ENCODE measurements around the gene TLE3.
A peak's percentile ranks its signal among the peaks of the same experiment; 100 is the strongest.
"Not testable (repeated sequence)": the region's sequence is repeated elsewhere in the genome, so short reads cannot be mapped to it uniquely, and the experiment has no call there.

TLE3 gene

GRCh38 chr15:70119911-70120508 is 22.3 kb upstream of the TLE3 start:
- no peaks in the 10 kb centered on the region for H3K36me3 ChIP-seq
- no peak overlapping the region for H3K4me2 ChIP-seq
- no peak for TF ChIP-seq Cebpa-rat (IDR thresholded peaks at IDR 0.05)

GRCh38 chr15:70118599-70118998 is 20.9 kb upstream of the TLE3 start:
- Histone ChIP-seq H3K4me1 (peaks cover 0 to 8% (median 0%) of the 10 kb centered on the region in 10 experiments; a peak in 1 of 20 replicates), H3K27ac (no peak overlapping the region), H4K20me1 (peaks cover 0 to 7% (median 0%) of the 10 kb centered on the region in 11 experiments; a peak in 3 of 22 replicates), H3K9ac (no peak overlapping the region), H3K9me3 (replicated peaks in 1 of 11) (no peaks in the 10 kb centered on the region), H3K36me3 (no peaks in the 10 kb centered on the region), H3K4me3 (no peak overlapping the region), H3K27me3 (peaks cover 0 to 32% (median 0%) of the 10 kb centered on the region in 11 experiments; a peak in 9 of 22 replicates), H3K4me2 (no peak overlapping the region)
- no peak for TF ChIP-seq Cebpa-rat (IDR thresholded peaks at IDR 0.05)

More at GRCh38 chr15:70119911-70120508, 22.3 kb upstream of the TLE3 start:
- Histone ChIP-seq H3K4me3 (no peak overlapping the region), H3K4me1 (peaks cover 0 to 8% (median 0%) of the 10 kb centered on the region in 10 experiments; a peak in 5 of 20 replicates), H3K27ac (no peak overlapping the region), H3K9ac (no peak overlapping the region), H4K20me1 (peaks cover 0 to 8% (median 0%) of the 10 kb centered on the region in 11 experiments; a peak in 3 of 22 replicates), H3K9me3 (replicated peaks in 1 of 11) (no peaks in the 10 kb centered on the region), H3K27me3 (peaks cover 0 to 39% (median 10%) of the 10 kb centered on the region in 11 experiments; a peak in 16 of 22 replicates)

GRCh38 chr15:70116317-70116716 is 18.6 kb upstream of the TLE3 start:
- Histone ChIP-seq H3K27ac (no peak overlapping the region), H3K4me3 (no peak overlapping the region), H4K20me1 (peaks cover 0 to 7% (median 0%) of the 10 kb centered on the region in 11 experiments; a peak in 3 of 22 replicates), H3K9ac (no peak overlapping the region), H3K4me1 (peaks cover 0 to 8% (median 0%) of the 10 kb centered on the region in 10 experiments; a peak in 1 of 20 replicates), H3K27me3 (peaks cover 0 to 19% (median 0%) of the 10 kb centered on the region in 11 experiments; a peak in 6 of 22 replicates), H3K4me2 (no peak overlapping the region), H3K9me3 (replicated peaks in 1 of 11) (peaks cover 0 to 5% (median 0%) of the 10 kb centered on the region in 11 experiments; a peak in 1 of 22 replicates), H3K36me3 (no peaks in the 10 kb centered on the region)
- TF ChIP-seq Cebpa-rat (IDR thresholded peaks at IDR 0.05): no peak

GRCh38 chr15:70114221-70114620 is 16.5 kb upstream of the TLE3 start:
- no peaks in the 10 kb centered on the region for H3K36me3 ChIP-seq
- 0 out of 20 replicates have a peak, but pooled peaks cover 0 to 4% (median 0%) of the 10 kb centered on the region in 10 experiments for H3K4me1 ChIP-seq
- H3K4me2 ChIP-seq: no peak overlapping the region
- H3K27ac ChIP-seq: no peak overlapping the region
- H3K27me3 ChIP-seq: peaks cover 0 to 21% (median 6%) of the 10 kb centered on the region in 11 experiments; a peak in 7 of 22 replicates
- H3K9ac ChIP-seq: no peak overlapping the region
- H3K9me3 ChIP-seq (replicated peaks in 1 of 11): peaks cover 0 to 5% (median 0%) of the 10 kb centered on the region in 11 experiments; a peak in 1 of 22 replicates
- no peak overlapping the region for H3K4me3 ChIP-seq
- no peak for TF ChIP-seq Cebpa-rat (IDR thresholded peaks at IDR 0.05)
- H4K20me1 ChIP-seq: peaks cover 0 to 10% (median 0%) of the 10 kb centered on the region in 11 experiments; a peak in 3 of 22 replicates

GRCh38 chr15:70113304-70113700 is 15.6 kb upstream of the TLE3 start:
- peaks cover 0 to 10% (median 0%) of the 10 kb centered on the region in 11 experiments; a peak in 2 of 22 replicates for H4K20me1 ChIP-seq
- H3K9me3 ChIP-seq (replicated peaks in 1 of 11): peaks cover 0 to 5% (median 0%) of the 10 kb centered on the region in 11 experiments; a peak in 1 of 22 replicates
- H3K4me2 ChIP-seq: no peak overlapping the region
- H3K27ac ChIP-seq: no peak overlapping the region
- no peak overlapping the region for H3K9ac ChIP-seq
- H3K4me3 ChIP-seq: no peak overlapping the region
- H3K27me3 ChIP-seq: peaks cover 0 to 24% (median 6%) of the 10 kb centered on the region in 11 experiments; a peak in 7 of 22 replicates
- H3K4me1 ChIP-seq: 0 out of 20 replicates have a peak, but pooled peaks cover 0 to 4% (median 0%) of the 10 kb centered on the region in 10 experiments
- TF ChIP-seq Cebpa-rat (IDR thresholded peaks at IDR 0.05): no peak
- no peaks in the 10 kb centered on the region for H3K36me3 ChIP-seq

- not testable (repeated sequence) for H3K4me1 ChIP-seq; H3K4me2 ChIP-seq; H3K36me3 ChIP-seq; H3K9me3 ChIP-seq (replicated peaks in 1 of 11); H3K27ac ChIP-seq; H3K4me3 ChIP-seq; H3K9ac ChIP-seq
- H4K20me1 ChIP-seq: peaks cover 0 to 10% (median 0%) of the 10 kb centered on the region in 11 experiments; a peak in 3 of 22 replicates
- peaks cover 0 to 24% (median 6%) of the 10 kb centered on the region in 11 experiments; a peak in 7 of 22 replicates for H3K27me3 ChIP-seq
Measured at GRCh38 chr15:70112572-70113303, 15.0 kb upstream of the TLE3 start.

GRCh38 chr15:70112074-70112395 is 14.3 kb upstream of the TLE3 start:
- Histone ChIP-seq H3K9ac (no peak overlapping the region), H3K4me1 (0 out of 20 replicates have a peak, but pooled peaks cover 0 to 4% (median 0%) of the 10 kb centered on the region in 10 experiments), H3K36me3 (no peaks in the 10 kb centered on the region), H3K27me3 (peaks cover 0 to 24% (median 6%) of the 10 kb centered on the region in 11 experiments; a peak in 8 of 22 replicates), H3K4me3 (no peak overlapping the region), H3K4me2 (no peak overlapping the region), H4K20me1 (peaks cover 0 to 10% (median 0%) of the 10 kb centered on the region in 11 experiments; a peak in 3 of 22 replicates), H3K9me3 (replicated peaks in 1 of 11) (peaks cover 0 to 5% (median 0%) of the 10 kb centered on the region in 11 experiments; a peak in 1 of 22 replicates), H3K27ac (no peak overlapping the region)
- no peak for TF ChIP-seq Cebpa-rat (IDR thresholded peaks at IDR 0.05)

GRCh38 chr15:70111203-70112073 is 13.7 kb upstream of the TLE3 start:
- Histone ChIP-seq H3K4me1 (0 out of 20 replicates have a peak, but pooled peaks cover 0 to 4% (median 0%) of the 10 kb centered on the region in 10 experiments), H3K4me3 (no peak overlapping the region), H3K4me2 (peak overlapping the region in 2 of 11 experiments; percentile 42; a peak in 2 of 22 replicates), H3K27ac (no peak overlapping the region), H4K20me1 (peaks cover 0 to 10% (median 0%) of the 10 kb centered on the region in 11 experiments; a peak in 3 of 22 replicates), H3K9ac (no peak overlapping the region), H3K9me3 (replicated peaks in 1 of 11) (peaks cover 0 to 5% (median 0%) of the 10 kb centered on the region in 11 experiments; a peak in 1 of 22 replicates), H3K36me3 (no peaks in the 10 kb centered on the region), H3K27me3 (peaks cover 0 to 22% (median 7%) of the 10 kb centered on the region in 11 experiments; a peak in 8 of 22 replicates)
- TF ChIP-seq Cebpa-rat (IDR thresholded peaks at IDR 0.05): no peak

All from BLaER1 treated with 17β-estradiol and CSF1 and Interleukin-3, amounts not matched to agents 10 nM and 100 nM (cell line).